NCI-H345 treated with DMSO at 0.1 percent for 48 hours (cell line): ENCODE data around the gene POLR2B.
"Not testable (repeated sequence)": the region's sequence is repeated elsewhere in the genome, so short reads cannot be mapped to it uniquely, and the experiment has no call there.

Source experiments
- DNase-seq: peaks from one replicate; lab custom pipeline; 2025; ENCODE audit not compliant: unreplicated experiment; lab: John Stamatoyannopoulos, UW

POLR2B gene

GRCh38 chr4:57051095-57051494 is 72.4 kb downstream of the POLR2B start:
- no peak for DNase-seq

GRCh38 chr4:57051524-57051923 is 72.8 kb downstream of the POLR2B start:
- no peak for DNase-seq

GRCh38 chr4:57053508-57053907 is 74.8 kb downstream of the POLR2B start:
- DNase-seq, result no peak

GRCh38 chr4:57055886-57056285 is 77.2 kb downstream of the POLR2B start:
- DNase-seq, result no peak

GRCh38 chr4:57059890-57060716 is 81.4 kb downstream of the POLR2B start:
- no peak for DNase-seq

- DNase-seq, result not testable (repeated sequence)
Observed at GRCh38 chr4:57060717-57061067, 82.0 kb downstream of the POLR2B start.

- DNase-seq, result no peak
Observed at GRCh38 chr4:57061395-57061794, 82.7 kb downstream of the POLR2B start.

GRCh38 chr4:57063518-57063917 is 84.8 kb downstream of the POLR2B start:
- DNase-seq, result no peak

- DNase-seq, result no peak
Observed at GRCh38 chr4:57064120-57064519, 85.4 kb downstream of the POLR2B start.

GRCh38 chr4:57064811-57065711 is 86.4 kb downstream of the POLR2B start:
- no peak for DNase-seq

GRCh38 chr4:57065730-57066482 is 87.2 kb downstream of the POLR2B start:
- DNase-seq, result no peak

- no peak for DNase-seq
Observed at GRCh38 chr4:57068237-57068981, 89.7 kb downstream of the POLR2B start.

- DNase-seq, result no peak
Observed at GRCh38 chr4:57070461-57070860, 91.8 kb downstream of the POLR2B start.

- no peak for DNase-seq
Observed at GRCh38 chr4:57071326-57071725, 92.6 kb downstream of the POLR2B start.

- no peak for DNase-seq
Observed at GRCh38 chr4:57073559-57073958, 94.9 kb downstream of the POLR2B start.

GRCh38 chr4:57074744-57075143 is 96.0 kb downstream of the POLR2B start:
- no peak for DNase-seq

- no peak for DNase-seq
Observed at GRCh38 chr4:57075367-57075766, 96.7 kb downstream of the POLR2B start.

GRCh38 chr4:57076646-57077045 is 98.0 kb downstream of the POLR2B start:
- DNase-seq, result no peak

- no peak for DNase-seq
Observed at GRCh38 chr4:57077550-57078343, 99.1 kb downstream of the POLR2B start.
